Skeletal muscle cell (primary cell): ENCODE measurements around the gene ARID1B.
A peak's percentile ranks its signal among the peaks of the same experiment; 100 is the strongest.

Experiments used
- DNase-seq: peaks from one replicate; pipeline ENCODE4 v3.0.0-alpha.2; 2010; ENCODE audit warnings: low read depth
- H3K4me3 ChIP-seq: 2 replicates; pipeline ENCODE4 v1.5.1; 2011; ENCODE audit warnings: low read depth, mild to moderate bottlenecking, control low read depth, low read length, moderate library complexity

The ARID1B gene

DNA sequence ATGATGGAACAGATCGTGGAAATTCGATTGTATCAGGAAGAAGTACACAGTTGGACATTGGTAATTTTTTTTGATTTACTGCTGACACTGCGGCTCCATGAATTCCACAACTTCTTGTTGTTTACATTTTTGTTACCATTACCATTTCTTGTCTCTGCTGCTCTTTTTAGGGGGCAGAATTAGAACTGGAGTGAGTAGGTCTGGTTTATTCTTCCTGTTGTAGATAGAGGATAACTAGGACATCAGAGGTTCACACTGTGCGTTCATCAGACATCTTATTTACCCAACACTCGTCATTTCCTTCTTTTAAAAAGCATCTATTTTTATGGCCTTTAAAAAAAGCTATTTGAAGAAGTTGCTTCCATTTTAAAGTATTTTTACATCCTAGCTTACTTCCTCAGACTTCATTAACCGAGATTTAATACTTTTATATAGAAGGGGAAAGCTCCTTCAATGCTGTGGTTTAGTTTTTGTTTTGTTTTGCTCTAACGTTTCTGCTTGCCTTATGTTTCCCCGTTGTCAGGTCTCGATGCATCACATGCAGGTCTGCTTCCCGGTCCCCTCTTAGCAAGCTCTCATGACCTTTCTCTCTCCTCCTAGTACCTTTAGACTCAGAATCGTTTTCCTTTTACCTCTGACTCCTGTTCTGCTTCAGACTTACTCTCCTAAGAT lies 139.1 kb downstream of the ARID1B start:
- no peak overlapping the region for H3K4me3 ChIP-seq
- no peak for DNase-seq

DNA sequence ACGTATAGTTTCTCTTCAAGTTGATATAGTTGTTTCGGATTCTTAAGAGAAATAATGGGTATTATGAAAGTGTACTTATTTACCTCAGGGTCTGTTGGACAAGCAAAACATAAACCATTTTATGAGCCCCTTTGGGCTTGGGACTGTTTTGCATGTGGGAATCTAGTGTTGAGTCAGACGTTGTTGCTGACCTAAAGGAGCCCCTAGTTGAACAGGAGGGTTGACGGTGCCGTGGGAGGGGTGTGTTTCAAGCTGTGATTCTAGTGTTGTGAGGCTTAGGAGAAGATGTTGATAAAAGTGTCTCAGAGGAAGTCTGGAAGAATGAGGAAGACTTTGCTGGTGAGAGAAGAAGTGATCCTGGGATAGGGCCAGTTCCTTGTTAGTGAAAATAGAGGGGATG lies 140.0 kb downstream of the ARID1B start:
- no peak overlapping the region for H3K4me3 ChIP-seq
- peak; percentile 9 for DNase-seq

DNA sequence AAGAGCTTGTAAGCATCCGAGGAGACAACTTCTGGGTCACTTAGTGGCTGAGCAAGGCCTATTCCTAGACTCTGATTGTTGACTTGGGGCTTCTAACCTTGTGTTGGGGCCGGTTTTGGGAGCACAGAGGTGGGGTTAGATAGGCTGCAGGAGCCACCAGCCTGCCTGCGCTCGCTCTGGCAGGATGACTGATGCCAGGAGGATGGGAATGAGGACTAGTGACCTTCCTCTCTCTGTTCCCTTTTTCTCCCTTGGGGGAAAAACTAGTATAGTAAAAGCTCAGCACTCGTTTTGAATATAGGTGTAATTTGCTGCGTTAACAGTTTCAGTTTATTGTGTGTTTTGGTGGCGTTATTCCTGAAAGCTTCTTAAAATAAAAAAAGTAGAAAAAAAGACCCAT lies 141.5 kb downstream of the ARID1B start:
- H3K4me3 ChIP-seq: no peak overlapping the region
- no peak for DNase-seq

DNA sequence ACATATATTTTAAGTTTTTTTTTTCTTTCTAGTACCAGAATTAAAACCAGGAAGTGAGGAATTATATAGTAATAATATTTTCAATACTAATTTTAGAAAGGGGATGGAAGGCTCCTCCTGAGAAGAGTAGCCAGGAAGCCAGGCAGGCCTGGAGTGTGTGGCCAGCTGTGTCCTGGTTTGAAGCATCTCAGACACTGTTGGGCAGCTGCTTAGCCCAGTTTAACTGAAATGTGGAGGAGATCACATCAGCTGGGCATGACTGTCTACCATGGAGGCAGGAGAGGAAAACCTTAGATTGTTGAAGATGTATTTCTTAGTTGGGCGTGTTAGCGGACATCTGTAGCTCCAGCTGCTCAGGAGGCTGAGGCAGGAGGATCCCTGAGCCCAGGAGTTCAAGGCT lies 142.2 kb downstream of the ARID1B start:
- H3K4me3 ChIP-seq: no peak overlapping the region
- DNase-seq: no peak

DNA sequence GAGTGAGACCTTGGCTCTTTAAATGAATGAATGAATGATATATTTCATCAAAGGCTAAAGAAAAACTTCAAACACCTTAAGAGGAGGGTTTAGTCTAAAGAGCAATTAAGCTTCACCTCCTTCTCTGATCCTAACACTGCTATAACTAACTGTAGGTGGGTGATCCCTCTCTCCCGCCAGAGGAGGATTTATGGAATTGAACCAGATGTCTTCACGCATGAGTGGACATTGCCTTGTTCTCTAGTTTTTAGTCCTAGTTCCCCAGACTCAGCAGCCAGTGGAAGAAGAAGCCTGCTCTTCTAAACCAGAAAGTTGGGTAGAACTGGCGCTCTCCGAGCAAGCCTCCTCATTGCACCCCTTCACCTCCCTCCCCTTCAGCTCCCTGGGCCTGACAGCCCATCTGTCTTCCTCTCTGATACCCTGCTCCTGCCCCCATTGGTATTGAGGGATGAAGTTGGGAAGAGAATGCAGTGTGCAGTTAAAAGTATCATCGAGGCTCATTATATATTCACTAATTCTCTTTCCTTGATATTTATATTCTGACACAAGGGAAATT lies 142.7 kb downstream of the ARID1B start:
- DNase-seq: no peak
- H3K4me3 ChIP-seq: no peak overlapping the region

DNA sequence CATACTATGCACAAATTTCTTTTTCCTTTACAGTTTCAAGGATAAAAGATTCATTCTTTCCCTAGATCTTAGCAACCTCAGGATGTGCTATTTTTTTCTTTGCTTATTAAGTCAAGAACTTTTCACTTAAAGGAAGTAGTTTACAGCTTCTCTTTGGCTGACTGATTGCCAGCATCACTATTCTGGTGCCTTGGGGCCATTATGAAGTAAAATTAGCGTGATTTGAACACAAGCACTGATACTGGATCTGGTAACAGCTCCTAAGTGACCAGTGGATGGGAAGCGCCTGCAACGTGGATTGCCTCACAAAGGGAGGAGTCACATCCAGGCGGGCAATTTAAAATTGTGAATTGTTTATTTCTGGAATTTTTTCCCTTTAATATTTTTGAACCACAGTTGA lies 147.1 kb downstream of the ARID1B start:
- DNase-seq: no peak
- no peak overlapping the region for H3K4me3 ChIP-seq

DNA sequence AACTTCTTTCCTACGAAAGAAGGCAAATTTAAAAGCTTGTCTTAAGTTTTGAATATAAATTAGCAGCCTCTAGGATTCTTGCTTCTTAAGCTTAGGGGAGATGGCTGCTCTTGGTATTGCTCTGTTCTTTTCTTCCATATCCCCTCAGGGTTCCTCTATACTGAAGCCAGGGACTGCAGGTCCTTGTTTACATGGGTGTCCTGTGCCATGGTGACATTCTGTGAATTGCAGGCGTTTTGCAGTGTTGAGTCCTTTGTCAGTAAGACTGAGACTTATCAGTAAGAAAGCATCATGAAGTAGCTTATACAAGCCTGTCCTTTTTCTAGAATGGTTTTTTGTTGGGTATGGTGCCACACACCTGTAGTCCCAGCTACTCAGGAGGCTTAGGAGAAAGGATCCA lies 147.8 kb downstream of the ARID1B start:
- no peak for DNase-seq

DNA sequence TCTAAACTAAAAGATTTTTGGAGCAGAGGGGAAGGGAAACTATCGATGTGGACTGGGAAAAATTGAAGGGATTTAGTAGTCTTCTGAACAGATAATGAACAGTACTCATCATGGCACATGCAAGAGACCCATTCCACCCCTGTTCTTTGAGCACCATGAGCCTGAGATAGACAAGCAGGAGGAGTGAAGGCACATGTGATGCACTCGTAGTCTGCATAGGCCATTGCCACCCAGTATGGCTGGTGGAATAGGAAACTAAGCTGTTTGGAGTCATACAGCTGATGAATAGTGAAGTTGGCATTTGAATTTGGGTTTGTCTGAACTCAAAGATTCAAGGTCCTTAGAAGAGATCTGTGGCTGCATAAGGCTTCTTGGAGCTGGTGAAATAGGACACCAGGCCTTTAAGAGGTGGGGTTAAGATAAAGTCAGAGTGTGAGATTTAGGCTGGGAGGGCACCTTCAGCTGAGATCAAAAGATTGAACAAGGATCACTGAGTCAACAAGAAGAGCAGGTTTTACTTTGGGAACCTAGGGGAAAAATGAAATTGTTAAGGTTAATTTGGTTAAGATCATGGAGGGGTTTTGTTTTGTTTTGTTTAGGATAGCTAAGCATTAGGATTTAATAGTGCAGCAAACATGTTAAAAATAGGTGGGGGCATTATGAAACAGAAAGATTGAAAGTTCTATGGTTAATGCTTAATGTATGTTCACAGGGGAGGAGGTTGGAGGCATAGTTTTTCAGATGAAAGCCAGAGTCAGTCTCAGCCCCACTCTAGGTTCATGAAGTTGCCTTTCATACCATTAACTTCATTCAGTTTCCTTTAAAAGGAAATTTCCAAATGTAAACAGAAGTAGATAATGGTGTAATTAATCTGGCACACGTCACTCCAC lies 148.8 kb downstream of the ARID1B start:
- H3K4me3 ChIP-seq: no peak overlapping the region
- DNase-seq: no peak

More for the DNA sequence above, 147.8 kb downstream of the ARID1B start:
- H3K4me3 ChIP-seq: no peak overlapping the region

DNA sequence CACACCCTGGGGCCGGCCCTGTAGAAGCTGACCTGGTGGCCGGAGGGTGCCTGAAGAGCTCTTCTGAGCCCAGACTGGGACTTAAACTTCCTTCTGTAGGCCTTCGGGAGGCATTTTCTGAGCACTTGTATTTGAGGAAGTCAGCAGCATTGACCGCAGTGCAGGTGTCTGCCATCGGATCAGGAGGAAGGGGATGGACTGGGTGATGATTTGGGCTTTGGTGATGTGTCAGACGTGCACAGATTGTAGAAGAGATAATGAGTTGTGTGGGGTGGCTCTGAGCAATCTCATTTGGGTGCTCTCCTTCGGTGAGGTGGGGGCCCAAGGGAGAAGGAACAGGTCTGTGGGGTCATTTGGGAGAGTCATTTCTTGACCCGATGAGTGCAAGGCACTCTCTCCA lies 150.9 kb downstream of the ARID1B start:
- DNase-seq: no peak
- H3K4me3 ChIP-seq: no peak overlapping the region

DNA sequence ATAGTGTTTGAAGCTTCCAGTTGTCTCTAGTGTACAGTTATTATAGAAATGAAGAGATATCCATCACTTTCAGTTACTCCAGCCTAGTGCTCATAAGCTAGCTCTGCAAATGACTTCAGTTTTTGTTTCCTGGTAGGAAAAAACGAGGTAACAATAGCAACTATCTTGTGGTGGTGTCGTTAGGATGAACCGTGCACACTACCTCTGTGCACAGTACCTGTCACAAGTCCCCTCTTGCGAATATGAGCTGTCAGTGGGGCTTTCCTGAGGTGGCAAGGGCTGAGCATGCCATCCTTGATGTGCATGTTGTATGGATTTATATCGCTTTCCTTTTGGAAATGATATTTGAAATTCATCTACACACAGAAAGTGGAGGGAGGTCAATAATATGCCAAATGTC lies 151.8 kb downstream of the ARID1B start:
- no peak for DNase-seq
- no peak overlapping the region for H3K4me3 ChIP-seq

DNA sequence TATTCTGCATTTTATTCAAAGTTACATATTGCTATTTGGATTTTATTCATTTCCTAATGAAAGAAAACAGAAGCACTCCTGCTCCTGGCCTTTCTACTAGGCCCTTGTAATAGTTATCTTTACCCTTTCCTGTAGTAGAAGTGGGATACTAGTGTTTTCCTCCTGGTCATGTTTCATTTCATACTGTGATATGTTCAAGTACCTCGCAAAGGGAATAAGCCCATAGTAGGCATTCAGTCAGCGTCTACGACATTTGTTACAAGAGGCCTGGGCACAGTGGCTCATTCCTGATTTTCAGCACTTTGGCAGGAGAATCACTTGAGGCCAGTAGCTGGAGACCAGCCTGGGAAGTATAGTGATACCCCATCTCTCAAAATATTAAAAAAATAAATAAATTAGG lies 154.1 kb downstream of the ARID1B start:
- no peak overlapping the region for H3K4me3 ChIP-seq
- DNase-seq: no peak

DNA sequence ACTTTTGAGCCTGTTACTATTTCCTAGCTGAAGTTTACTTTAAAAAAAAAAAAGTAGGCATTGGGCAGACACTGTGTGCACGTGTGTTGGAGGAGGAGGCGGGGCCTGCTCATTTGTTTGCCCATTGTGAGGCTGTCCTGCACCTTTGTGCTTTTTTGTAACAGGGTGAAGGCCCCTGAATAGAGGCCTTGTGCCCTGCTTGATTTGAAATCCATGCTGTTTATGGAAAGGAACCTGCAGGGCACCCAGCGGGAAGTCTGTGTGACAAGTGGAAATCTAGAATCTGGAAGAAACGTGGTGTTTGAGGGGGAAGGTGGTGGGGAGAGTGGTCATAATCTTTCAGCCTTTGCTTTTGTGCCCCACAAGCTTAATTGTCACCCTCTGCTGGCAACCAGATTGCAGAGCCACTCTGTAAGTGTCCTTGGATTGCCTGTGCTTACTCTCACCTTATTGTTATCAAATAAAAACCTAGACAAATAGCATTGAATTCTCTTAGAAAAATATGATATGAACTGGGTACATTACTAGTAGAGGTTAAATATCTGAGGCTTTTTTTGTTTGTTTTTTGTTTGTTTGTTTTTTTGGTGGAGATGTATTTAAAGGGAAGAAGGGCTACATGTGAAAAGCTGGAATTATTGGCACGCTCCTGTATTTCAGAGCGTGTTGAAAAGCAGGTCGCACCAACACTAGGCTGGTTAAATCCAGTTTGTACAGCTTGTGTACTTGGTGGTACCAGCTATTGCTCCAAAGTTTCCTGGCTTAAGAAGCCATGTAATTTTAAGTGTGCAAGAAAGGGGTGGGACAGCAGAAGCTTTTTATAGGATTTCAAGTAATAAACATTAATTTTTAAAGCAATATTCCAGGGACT lies 156.3 kb downstream of the ARID1B start:
- DNase-seq: no peak
- no peak overlapping the region for H3K4me3 ChIP-seq

DNA sequence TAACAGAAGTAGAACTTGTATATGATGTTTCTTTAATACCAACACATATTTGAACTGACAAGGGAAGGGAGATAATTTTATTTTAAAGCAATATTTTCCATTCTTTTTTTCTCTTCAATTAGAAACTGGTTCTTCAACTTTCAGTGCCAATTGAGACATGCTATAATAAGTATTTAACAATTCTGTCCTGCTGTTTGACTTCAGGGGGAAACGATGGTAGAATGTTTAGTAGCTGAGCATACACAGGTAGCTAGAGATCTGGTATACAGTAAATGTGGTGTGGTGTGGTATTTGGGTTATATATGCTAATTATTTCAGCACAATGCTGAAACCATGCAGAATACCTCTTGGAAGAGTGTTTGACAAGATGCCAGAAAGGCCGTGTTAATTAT lies 156.9 kb downstream of the ARID1B start:
- no peak for DNase-seq
- no peak overlapping the region for H3K4me3 ChIP-seq

DNA sequence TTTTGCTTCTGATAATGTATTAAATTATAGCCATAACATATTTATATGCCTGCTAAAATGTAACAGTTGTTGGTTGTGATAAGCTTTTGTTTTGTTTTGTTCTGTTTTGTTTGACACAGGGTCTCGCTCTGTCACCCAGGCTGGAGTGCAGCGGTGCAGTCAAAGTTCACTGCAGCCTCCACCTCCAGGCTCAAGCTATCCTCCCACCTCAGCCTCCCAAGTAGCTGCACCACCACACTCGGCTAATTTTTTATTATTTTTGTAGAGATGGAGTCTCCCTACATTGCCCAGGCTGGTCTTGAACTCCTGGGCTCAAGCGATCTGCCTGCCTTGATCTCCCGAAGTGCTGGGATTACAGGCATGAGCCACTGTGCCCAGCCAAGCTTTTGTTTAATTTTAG lies 157.8 kb downstream of the ARID1B start:
- no peak overlapping the region for H3K4me3 ChIP-seq
- no peak for DNase-seq

DNA sequence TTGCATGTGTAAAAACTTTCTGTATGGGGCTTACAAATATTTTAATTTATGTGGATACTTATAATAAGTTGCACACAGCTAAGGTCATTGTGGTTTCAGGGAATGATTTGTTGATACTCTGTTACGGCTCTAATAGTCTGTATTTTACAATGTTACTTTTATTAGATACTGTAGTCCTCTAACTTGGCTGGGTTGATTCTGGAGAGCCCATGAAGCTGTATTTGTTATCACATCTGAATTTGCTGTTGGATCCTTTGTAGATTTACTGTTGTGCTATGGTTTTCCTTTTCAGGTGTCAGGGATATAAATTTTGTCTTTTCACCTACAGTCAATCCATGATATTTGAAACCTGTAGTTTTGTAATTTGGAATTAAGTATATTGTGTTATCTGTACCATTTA lies 161.0 kb downstream of the ARID1B start:
- no peak overlapping the region for H3K4me3 ChIP-seq
- no peak for DNase-seq

DNA sequence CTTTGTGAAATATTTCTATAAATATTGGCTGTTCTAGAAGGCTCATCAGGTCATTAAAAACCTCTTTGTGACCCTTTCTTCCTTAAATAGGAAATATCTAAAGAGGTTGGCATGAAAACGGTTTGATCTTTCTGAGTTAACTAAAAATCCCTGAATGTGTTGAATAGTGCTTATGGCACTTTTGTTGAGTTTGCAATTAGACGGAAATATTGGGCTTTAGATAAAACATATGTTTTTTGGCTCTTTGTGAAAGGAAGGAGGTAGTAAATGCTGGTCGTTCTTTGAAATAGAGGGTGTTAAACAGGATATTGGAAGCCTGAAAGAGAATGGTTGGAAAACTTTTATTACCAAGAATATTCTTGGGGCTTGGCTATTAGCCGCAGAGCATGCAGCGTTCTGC lies 163.0 kb downstream of the ARID1B start:
- no peak for DNase-seq
- H3K4me3 ChIP-seq: no peak overlapping the region

DNA sequence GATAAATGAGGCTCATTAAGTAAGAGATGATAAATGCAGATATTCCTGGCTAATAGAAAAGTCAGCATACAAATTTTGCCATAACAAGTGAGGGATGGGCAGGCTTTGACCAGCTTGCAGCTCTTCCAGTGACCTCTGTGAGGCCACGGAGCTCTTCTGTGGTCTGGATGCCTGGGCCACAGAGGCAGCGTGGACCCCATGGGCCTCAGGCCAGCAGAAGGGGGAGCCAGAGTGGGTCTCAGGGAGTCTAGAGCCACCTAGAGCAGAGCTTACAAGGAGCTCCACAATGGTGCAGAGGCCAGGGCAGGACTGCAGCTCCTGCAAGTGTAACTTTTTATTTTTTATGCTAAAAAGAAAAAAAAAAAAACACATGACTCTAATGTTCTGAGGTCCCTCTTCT lies 165.1 kb downstream of the ARID1B start:
- DNase-seq: no peak
- no peak overlapping the region for H3K4me3 ChIP-seq

DNA sequence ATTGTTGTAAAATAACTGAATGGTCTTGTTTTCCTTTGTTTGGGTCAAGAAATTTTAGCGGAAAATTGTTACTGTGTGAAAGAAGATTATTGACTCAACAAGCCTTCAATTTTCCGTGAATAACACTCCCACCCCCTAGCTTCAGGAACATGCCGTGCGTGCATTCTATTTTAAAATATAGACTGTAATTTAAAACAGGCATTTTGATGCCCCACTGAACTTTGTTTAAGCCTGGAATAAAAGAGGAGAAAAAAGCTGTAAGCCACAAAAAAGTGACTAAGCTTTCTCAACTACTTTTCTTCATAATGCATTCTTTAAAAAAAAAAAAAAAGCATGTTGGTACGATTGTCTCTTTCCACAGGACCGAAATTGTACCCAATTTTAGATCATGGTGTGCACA lies 166.0 kb downstream of the ARID1B start:
- no peak overlapping the region for H3K4me3 ChIP-seq
- no peak for DNase-seq

DNA sequence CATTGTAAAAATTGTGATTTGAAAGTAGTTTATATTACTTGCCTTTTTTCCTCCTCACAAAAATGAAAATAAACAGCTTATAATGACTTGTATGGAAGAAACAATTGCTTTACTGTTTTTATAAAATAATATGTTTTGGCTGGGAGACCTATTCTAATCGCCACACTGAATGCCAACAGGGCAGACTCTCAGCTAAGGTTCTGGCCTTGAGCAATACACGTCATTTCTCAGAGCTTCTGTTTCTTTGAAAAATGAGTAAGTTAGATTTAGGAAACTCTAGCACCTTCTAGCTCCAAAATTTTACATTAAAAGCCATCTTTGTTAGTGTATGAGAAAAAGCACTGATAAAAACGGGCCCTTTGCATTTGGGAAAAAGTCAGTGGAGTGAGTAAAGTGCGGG lies 166.6 kb downstream of the ARID1B start:
- H3K4me3 ChIP-seq: no peak overlapping the region
- no peak for DNase-seq

DNA sequence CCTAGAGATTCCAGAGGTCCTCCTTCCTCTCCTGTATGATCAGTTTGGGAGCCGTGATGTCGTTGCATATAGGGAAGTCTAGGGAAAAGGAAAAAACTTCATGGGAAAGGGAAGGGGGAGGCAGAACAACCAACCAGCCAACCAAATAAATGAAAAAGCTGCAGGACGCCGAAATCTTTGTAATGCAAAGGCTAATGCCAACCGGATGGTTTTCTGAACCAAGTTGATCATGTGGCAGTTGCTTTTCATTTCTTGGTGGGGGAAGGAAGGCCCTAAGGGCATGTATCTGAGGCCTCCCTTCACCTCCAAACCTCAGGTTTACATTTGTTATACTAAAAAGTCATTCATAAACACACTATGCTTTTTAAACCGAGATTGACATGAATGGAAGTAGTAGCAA lies 167.2 kb downstream of the ARID1B start:
- DNase-seq: no peak
- no peak overlapping the region for H3K4me3 ChIP-seq
